H9 (cell line): ENCODE measurements around the gene PRKAG2. TPM values are rescaled to one million over a fixed set of nuclear protein-coding genes. Genes with fewer than 3 reads are reported as not detected.

Source experiments
- DNase-seq: peaks from one replicate; pipeline ENCODE4 v3.0.0-alpha.2; 2017
- H2AFZ ChIP-seq: one replicate; pipeline ENCODE4 v1.6.1; 2013; ENCODE audit warnings: mild to moderate bottlenecking, low read length, control low read depth, moderate library complexity
- H2AK5ac ChIP-seq: 2 replicates; pipeline ENCODE4 v1.6.1; 2013; ENCODE audit warnings: low read length, control low read depth, mixed read lengths; ENCODE audit not compliant: insufficient read length
- H2BK120ac ChIP-seq: one replicate; pipeline ENCODE4 v1.6.1; 2013; ENCODE audit warnings: low read depth, mild to moderate bottlenecking, low read length, control low read depth, inconsistent platforms; ENCODE audit not compliant: poor library complexity, severe bottlenecking
- H2BK12ac ChIP-seq: 2 replicates; pipeline ENCODE4 v1.6.1; 2013; ENCODE audit warnings: low read length, control low read depth, mixed read lengths, low read depth; ENCODE audit not compliant: insufficient read length
- H2BK15ac ChIP-seq: 2 replicates; pipeline ENCODE4 v1.6.1; 2013; ENCODE audit warnings: low read depth, low read length, control low read depth
- H2BK20ac ChIP-seq: one replicate; pipeline ENCODE4 v1.6.1; 2013; ENCODE audit warnings: low read depth, mild to moderate bottlenecking, low read length, control low read depth, inconsistent platforms; ENCODE audit not compliant: poor library complexity, severe bottlenecking
- H2BK5ac ChIP-seq: 2 replicates; pipeline ENCODE4 v1.6.1; 2013; ENCODE audit warnings: low read length, control low read depth, mixed read lengths; ENCODE audit not compliant: insufficient read length
- H3K14ac ChIP-seq: 2 replicates; pipeline ENCODE4 v1.6.1; 2013; ENCODE audit warnings: low read length, control low read depth; ENCODE audit not compliant: insufficient read depth
- H3K18ac ChIP-seq: 2 replicates; pipeline ENCODE4 v1.6.1; 2013; ENCODE audit warnings: low read depth, mild to moderate bottlenecking, mixed read lengths, low read length, control low read depth; ENCODE audit not compliant: insufficient read length
- H3K23ac ChIP-seq: 2 replicates; pipeline ENCODE4 v1.6.1; 2013; ENCODE audit warnings: low read length, control low read depth, mixed read lengths, low read depth; ENCODE audit not compliant: insufficient read length
- H3K23me2 ChIP-seq: 2 replicates; pipeline ENCODE4 v1.6.1; 2013; ENCODE audit warnings: low read depth, mild to moderate bottlenecking, mixed read lengths, low read length, control low read depth; ENCODE audit not compliant: insufficient read length, poor library complexity, severe bottlenecking
- H3K27ac ChIP-seq: 2 replicates; pipeline ENCODE4 v1.5.1; 2013; ENCODE audit warnings: low read length, control low read depth, mixed read lengths, low read depth; ENCODE audit not compliant: insufficient read length
- H3K27me3 ChIP-seq: 2 replicates; pipeline ENCODE4 v1.6.1; 2013; ENCODE audit warnings: low read length, control low read depth, inconsistent platforms; ENCODE audit not compliant: insufficient read depth
- H3K4ac ChIP-seq: 2 replicates; pipeline ENCODE4 v1.6.1; 2013; ENCODE audit warnings: low read depth, mild to moderate bottlenecking, control low read depth, inconsistent platforms, low read length, moderate library complexity
- H3K4me1 ChIP-seq: 2 replicates; pipeline ENCODE4 v1.6.1; 2013; ENCODE audit warnings: low read length, control low read depth, inconsistent platforms; ENCODE audit not compliant: insufficient read depth
- H3K4me2 ChIP-seq: 2 replicates; pipeline ENCODE4 v1.6.1; 2013; ENCODE audit warnings: low read length, control low read depth, mixed read lengths; ENCODE audit not compliant: insufficient read length, insufficient read depth
- H3K56ac ChIP-seq: 2 replicates; pipeline ENCODE4 v1.6.1; 2013; ENCODE audit warnings: low read depth, mild to moderate bottlenecking, mixed read lengths, low read length, control low read depth; ENCODE audit not compliant: insufficient read length
- H3K79me1 ChIP-seq: 2 replicates; pipeline ENCODE4 v1.6.1; 2013; ENCODE audit warnings: low read depth, mild to moderate bottlenecking, moderate library complexity, low read length, control low read depth, inconsistent platforms; ENCODE audit not compliant: insufficient read depth, poor library complexity, severe bottlenecking
- H3K79me2 ChIP-seq: 2 replicates; pipeline ENCODE4 v1.6.1; 2013; ENCODE audit warnings: low read length, control low read depth, inconsistent platforms; ENCODE audit not compliant: insufficient read depth
- H3K9ac ChIP-seq: 2 replicates; pipeline ENCODE4 v1.6.1; 2013; ENCODE audit warnings: low read length, control low read depth, mixed read lengths; ENCODE audit not compliant: insufficient read length; ENCODE audit errors: extremely low read depth
- H3K9me3 ChIP-seq: one replicate; pipeline ENCODE4 v1.6.1; 2013; ENCODE audit warnings: low read depth, low read length, inconsistent platforms; ENCODE audit not compliant: control insufficient read depth
- H3T11ph ChIP-seq: one replicate; pipeline ENCODE4 v1.6.1; 2013; ENCODE audit warnings: mild to moderate bottlenecking, low read length, control low read depth, inconsistent platforms
- H4K20me1 ChIP-seq: one replicate; pipeline ENCODE4 v1.6.1; 2013; ENCODE audit not compliant: control insufficient read depth, insufficient read length, insufficient read depth
- H4K5ac ChIP-seq: 2 replicates; pipeline ENCODE4 v1.6.1; 2013; ENCODE audit warnings: low read depth, mild to moderate bottlenecking, mixed read lengths, low read length, control low read depth; ENCODE audit not compliant: insufficient read length
- H4K8ac ChIP-seq: replicated peaks from 2 replicates; pipeline ENCODE4 v1.6.1; 2013; ENCODE audit warnings: low read length, control low read depth, mixed read lengths, low read depth; ENCODE audit not compliant: insufficient read length
- H4K91ac ChIP-seq: 2 replicates; pipeline ENCODE4 v1.6.1; 2013; ENCODE audit warnings: low read depth, mild to moderate bottlenecking, moderate library complexity, mixed read lengths, low read length, control low read depth; ENCODE audit not compliant: insufficient read length
- H3K27ac Mint-ChIP-seq, 3 experiments: 2 replicates in 2 of 3; 3 replicates in 1 of 3; pipeline ENCODE4 v1.8.0; 2020 to 2021; ENCODE audit warnings: mixed read lengths in 3 of 3, mild to moderate bottlenecking in 1 of 3, moderate library complexity in 1 of 3
- H3K27me3 Mint-ChIP-seq: 2 replicates; pipeline ENCODE4 v1.8.0; 2021; ENCODE audit warnings: low read depth, mild to moderate bottlenecking, moderate library complexity, mixed read lengths
- H3K36me3 Mint-ChIP-seq, 3 experiments: 2 replicates in 2 of 3; 3 replicates in 1 of 3; pipeline ENCODE4 v1.8.0; 2020 to 2021; ENCODE audit warnings: low read depth in 3 of 3, mixed read lengths in 3 of 3; ENCODE audit not compliant: insufficient read depth in 1 of 3
- H3K4me1 Mint-ChIP-seq, 2 experiments: 2 replicates each; pipeline ENCODE4 v1.8.0; 2020; ENCODE audit warnings: mixed read lengths in 2 of 2
- H3K4me3 Mint-ChIP-seq, 2 experiments: 2 replicates in 1 of 2; 3 replicates in 1 of 2; pipeline ENCODE4 v1.8.0; 2020 to 2021; ENCODE audit warnings: mild to moderate bottlenecking in 2 of 2, mixed read lengths in 2 of 2, moderate library complexity in 1 of 2
- H3K9me3 Mint-ChIP-seq, 2 experiments: 2 replicates in 1 of 2; 3 replicates in 1 of 2; pipeline ENCODE4 v1.8.0; 2020; ENCODE audit warnings: mild to moderate bottlenecking in 2 of 2, mixed read lengths in 2 of 2, moderate library complexity in 1 of 2
- WGBS: extraction: QIAGEN DNeasy Blood & Tissue Kit; methylation state at CpG from one replicate; pipeline ENCODE4 v1.1.7; 2013; ENCODE audit warnings: missing lambda C conversion rate, low lambda C conversion rate, mixed read lengths; ENCODE audit not compliant: insufficient read length; ENCODE audit errors: extremely low coverage; 5-methylcytosine and 5-hydroxymethylcytosine counted together
- total RNA-seq: library from RNA; stranded (reverse); gene quantifications from 2 replicates; pipeline ENCODE4 v1.2.1, GENCODE V29; 2021
- TF ChIP-seq, protein P1 (sequence below): fragments of 200-600 bp; sonication (generic); conservative IDR thresholded peaks from 3 replicates; pipeline ENCODE4 v1.8.0; 2021; ENCODE audit warnings: antibody characterized with exemption, mild to moderate bottlenecking

The PRKAG2 gene
- total RNA-seq, 1 experiment from 2014 or later: 11.8 TPM

DNA sequence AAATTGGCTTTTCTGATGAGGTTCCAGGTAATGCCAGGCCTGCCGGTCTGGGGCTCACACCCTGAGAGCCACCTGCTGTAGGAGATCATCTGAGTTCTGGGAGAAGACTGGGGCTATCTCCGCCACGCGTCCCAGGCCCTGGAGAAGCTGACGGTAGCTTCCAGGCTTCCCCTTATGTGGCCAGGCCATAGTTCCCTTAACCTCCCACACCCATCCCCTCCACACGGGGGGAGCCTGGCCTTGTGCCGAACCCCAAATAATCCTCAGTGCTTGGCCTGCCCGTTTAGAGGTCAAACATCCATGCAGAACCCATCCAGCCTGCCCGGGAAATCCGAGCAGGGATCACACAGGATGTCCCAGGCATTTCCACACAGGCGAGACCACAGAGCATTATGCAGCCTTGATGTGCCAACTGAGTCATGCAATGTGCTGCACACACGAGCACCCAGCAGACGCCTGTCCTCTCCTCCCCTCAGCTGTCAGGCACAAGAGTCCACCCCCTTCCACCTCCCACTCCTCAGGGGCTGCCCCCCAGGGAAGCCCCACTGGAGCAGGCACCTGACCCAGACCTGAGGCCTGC is 176.2 kb downstream of the PRKAG2 start:
- no peak overlapping the region for H3K18ac ChIP-seq
- no peak overlapping the region for H3K27ac ChIP-seq

More for the DNA sequence above, 176.2 kb downstream of the PRKAG2 start:
- Histone ChIP-seq H3K79me2 (no peaks in the 10 kb centered on the region), H2BK120ac (no peak overlapping the region), H2BK12ac (no peak overlapping the region), H3K4ac (no peak overlapping the region), H2AK5ac (no peak overlapping the region), H3K23ac (no peak overlapping the region), H3K9ac (no peak overlapping the region), H3K4me2 (no peak overlapping the region), H3K27me3 (no peaks in the 10 kb centered on the region), H3K9me3 (no peaks in the 10 kb centered on the region), H2AFZ (no peak overlapping the region), H2BK5ac (no peak overlapping the region), H3K56ac (no peak overlapping the region), H4K20me1 (no peaks in the 10 kb centered on the region), H2BK15ac (no peak overlapping the region), H4K91ac (no peak overlapping the region), H3K23me2 (no peaks in the 10 kb centered on the region), H3K14ac (no peak overlapping the region), H3K79me1 (no peaks in the 10 kb centered on the region), H3T11ph (no peak overlapping the region), H3K4me1 (no peaks in the 10 kb centered on the region; the same call in 1 of the 2 replicates), H2BK20ac (no peak overlapping the region), H4K5ac (no peak overlapping the region), H4K8ac (no peak overlapping the region)
- peaks cover 1% of the 10 kb centered on the region for H3K27me3 Mint-ChIP-seq
- TF ChIP-seq, protein P1, sequence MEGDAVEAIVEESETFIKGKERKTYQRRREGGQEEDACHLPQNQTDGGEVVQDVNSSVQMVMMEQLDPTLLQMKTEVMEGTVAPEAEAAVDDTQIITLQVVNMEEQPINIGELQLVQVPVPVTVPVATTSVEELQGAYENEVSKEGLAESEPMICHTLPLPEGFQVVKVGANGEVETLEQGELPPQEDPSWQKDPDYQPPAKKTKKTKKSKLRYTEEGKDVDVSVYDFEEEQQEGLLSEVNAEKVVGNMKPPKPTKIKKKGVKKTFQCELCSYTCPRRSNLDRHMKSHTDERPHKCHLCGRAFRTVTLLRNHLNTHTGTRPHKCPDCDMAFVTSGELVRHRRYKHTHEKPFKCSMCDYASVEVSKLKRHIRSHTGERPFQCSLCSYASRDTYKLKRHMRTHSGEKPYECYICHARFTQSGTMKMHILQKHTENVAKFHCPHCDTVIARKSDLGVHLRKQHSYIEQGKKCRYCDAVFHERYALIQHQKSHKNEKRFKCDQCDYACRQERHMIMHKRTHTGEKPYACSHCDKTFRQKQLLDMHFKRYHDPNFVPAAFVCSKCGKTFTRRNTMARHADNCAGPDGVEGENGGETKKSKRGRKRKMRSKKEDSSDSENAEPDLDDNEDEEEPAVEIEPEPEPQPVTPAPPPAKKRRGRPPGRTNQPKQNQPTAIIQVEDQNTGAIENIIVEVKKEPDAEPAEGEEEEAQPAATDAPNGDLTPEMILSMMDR: no peak
- no peak overlapping the region for H3K4me3 Mint-ChIP-seq
- no CpG with 5 or more reads among the region's 13 CpGs for WGBS
- H3K36me3 Mint-ChIP-seq: no peaks in the 10 kb centered on the region
- DNase-seq: no peak
- H3K9me3 Mint-ChIP-seq: no peaks in the 10 kb centered on the region; a peak in 1 of 5 replicates
- H3K4me1 Mint-ChIP-seq: peaks cover 20 to 21% of the 10 kb centered on the region in 2 experiments
- H3K27ac Mint-ChIP-seq: no peak overlapping the region; a peak in 1 of 7 replicates
